MCF 10A (cell line): ENCODE data around the gene WWP2. TPM values are rescaled to one million over a fixed set of nuclear protein-coding genes. Genes with fewer than 3 reads are reported as not detected.

Experiments used
- BruUV-seq: library from RNA; stranded (reverse); fragments of 400-500 nt; replicated peaks from 2 replicates; lab custom pipeline; 2021; lab: Mats Ljungman, UMichigan
- CTCF ChIA-PET: fragments of 300-600 bp; sonication (Branson Sonifier 250); formaldehyde crosslinking; extraction: SDS; loops from one replicate; lab custom pipeline; 2021; ENCODE audit warnings: antibody characterized with exemption, inconsistent platforms; lab: Yijun Ruan, JAX
- POLR2A ChIA-PET: fragments of 300-600, 350-650 bp; sonication (Branson Sonifier 250); formaldehyde crosslinking; extraction: SDS; loops from one replicate; lab custom pipeline; 2020; ENCODE audit warnings: antibody characterized with exemption, inconsistent platforms; lab: Yijun Ruan, JAX
- DNase-seq: peaks from one replicate; pipeline ENCODE4 v3.0.0-alpha.2; 2018; ENCODE audit not compliant: unreplicated experiment
- H3K27ac Mint-ChIP-seq: one replicate; pipeline ENCODE4 v1.8.0; 2022; ENCODE audit warnings: mild to moderate bottlenecking, low read depth, mixed read lengths; ENCODE audit not compliant: unreplicated experiment
- H3K27me3 Mint-ChIP-seq: one replicate; pipeline ENCODE4 v1.8.0; 2022; ENCODE audit warnings: mixed read lengths; ENCODE audit not compliant: insufficient read depth, unreplicated experiment
- H3K36me3 Mint-ChIP-seq: one replicate; pipeline ENCODE4 v1.8.0; 2022; ENCODE audit warnings: mild to moderate bottlenecking, moderate library complexity, mixed read lengths; ENCODE audit not compliant: insufficient read depth, unreplicated experiment
- H3K4me1 Mint-ChIP-seq: one replicate; pipeline ENCODE4 v1.8.0; 2022; ENCODE audit warnings: mixed read lengths; ENCODE audit not compliant: insufficient read depth, unreplicated experiment
- H3K4me3 Mint-ChIP-seq: one replicate; pipeline ENCODE4 v1.8.0; 2022; ENCODE audit warnings: mild to moderate bottlenecking, moderate library complexity, mixed read lengths; ENCODE audit not compliant: unreplicated experiment
- H3K9me3 Mint-ChIP-seq: one replicate; pipeline ENCODE4 v1.8.0; 2022; ENCODE audit warnings: mixed read lengths; ENCODE audit not compliant: unreplicated experiment
- intact Hi-C: fragments of 100-400 bp; cut with micrococcal nuclease; formaldehyde crosslinking; loops from 2 replicates; pipeline ENCODE4 v1.14.1; 2022
- total RNA-seq: library from RNA; stranded (reverse); gene quantifications from 2 replicates; pipeline ENCODE4 v1.2.3, GENCODE V29; 2022
- TF ChIP-seq, protein P1 (sequence below): fragments of 200-600 bp; IDR thresholded peaks from one replicate; pipeline ENCODE4 v1.8.0; 2022; ENCODE audit warnings: antibody characterized with exemption, mild to moderate bottlenecking; ENCODE audit not compliant: unreplicated experiment

The WWP2 gene
- total RNA-seq, 1 experiment from 2014 or later = 30.4 TPM

DNA sequence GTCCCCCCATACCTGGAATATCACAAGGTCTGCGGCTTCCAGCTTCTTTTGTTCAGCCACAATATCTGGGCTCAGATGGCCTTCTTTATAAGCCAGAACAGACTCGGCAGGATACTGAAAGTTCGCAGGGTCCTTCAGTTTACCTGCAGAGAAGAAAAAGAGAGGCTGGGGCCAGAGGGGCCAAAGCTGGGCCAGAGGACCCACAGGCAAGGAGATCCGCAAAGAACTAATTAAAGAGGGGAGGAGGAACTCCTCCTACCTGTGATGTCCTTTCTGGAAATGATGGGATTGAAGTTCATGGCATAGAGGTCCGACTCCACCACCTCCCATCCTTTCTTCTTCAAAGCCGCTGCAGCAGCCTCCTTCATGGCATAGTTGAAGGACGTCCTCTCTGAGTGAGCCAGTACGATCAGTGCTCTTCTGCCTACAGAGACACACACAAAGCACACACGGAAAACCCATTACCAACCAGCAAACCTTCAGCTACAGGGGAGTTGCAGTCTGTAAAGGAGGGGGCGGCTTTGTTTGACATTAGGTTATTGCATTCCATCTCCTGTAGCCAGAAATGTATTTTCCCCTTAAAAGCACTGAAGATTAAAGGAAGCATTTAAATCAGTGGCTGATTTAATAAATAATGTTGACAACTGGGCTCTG lies 43.9 kb upstream of the WWP2 start:
- CTCF ChIA-PET = no interaction called here
- H3K36me3 Mint-ChIP-seq = peaks cover 29% of the 10 kb centered on the region

DNA sequence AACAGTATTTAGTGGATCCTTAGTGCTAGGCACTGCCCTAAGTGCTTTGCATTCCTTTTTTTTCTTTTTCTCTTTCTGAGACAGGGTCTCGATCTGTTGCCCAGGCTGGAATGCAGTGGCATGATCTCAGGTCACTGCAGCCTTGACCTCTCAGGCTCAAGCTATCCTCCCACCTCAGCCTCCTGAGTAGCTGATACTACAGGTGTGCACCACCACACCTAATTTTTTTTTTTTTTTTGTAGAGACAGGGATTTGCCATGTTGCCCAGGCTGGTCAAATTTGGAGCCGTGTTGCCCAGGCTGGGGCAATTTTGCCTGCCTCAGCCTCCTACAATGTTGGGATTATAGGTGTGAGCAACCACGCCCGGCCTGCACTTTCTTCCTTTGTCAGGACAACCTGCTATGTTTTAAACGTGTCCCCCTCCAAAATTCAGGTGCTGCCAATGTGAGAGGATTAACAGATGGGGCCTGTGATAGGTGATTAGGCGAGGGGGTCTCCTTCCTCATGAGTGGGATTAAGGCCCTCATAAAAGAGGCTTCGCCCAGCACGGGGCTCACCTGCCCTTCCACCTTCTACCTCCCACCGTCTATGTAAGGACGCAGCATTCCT lies 41.2 kb upstream of the WWP2 start:
- intact Hi-C loops = no loop called here

More for the DNA sequence above, 43.9 kb upstream of the WWP2 start:
- TF ChIP-seq, protein P1, sequence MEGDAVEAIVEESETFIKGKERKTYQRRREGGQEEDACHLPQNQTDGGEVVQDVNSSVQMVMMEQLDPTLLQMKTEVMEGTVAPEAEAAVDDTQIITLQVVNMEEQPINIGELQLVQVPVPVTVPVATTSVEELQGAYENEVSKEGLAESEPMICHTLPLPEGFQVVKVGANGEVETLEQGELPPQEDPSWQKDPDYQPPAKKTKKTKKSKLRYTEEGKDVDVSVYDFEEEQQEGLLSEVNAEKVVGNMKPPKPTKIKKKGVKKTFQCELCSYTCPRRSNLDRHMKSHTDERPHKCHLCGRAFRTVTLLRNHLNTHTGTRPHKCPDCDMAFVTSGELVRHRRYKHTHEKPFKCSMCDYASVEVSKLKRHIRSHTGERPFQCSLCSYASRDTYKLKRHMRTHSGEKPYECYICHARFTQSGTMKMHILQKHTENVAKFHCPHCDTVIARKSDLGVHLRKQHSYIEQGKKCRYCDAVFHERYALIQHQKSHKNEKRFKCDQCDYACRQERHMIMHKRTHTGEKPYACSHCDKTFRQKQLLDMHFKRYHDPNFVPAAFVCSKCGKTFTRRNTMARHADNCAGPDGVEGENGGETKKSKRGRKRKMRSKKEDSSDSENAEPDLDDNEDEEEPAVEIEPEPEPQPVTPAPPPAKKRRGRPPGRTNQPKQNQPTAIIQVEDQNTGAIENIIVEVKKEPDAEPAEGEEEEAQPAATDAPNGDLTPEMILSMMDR = no peak
- intact Hi-C loops = no loop called here
- Mint-ChIP-seq H3K27ac (no peak overlapping the region), H3K27me3 (no peaks in the 10 kb centered on the region), H3K4me1 (no peaks in the 10 kb centered on the region), H3K4me3 (no peak overlapping the region), H3K9me3 (no peaks in the 10 kb centered on the region)
- no peak for DNase-seq
- POLR2A ChIA-PET = interaction anchor here (2.5 kb wide), 1 partner anchor 36 kb away, joined by 6 read pairs; the partner anchor contains the start of gene NOB1
- BruUV-seq = no TSS peak

DNA sequence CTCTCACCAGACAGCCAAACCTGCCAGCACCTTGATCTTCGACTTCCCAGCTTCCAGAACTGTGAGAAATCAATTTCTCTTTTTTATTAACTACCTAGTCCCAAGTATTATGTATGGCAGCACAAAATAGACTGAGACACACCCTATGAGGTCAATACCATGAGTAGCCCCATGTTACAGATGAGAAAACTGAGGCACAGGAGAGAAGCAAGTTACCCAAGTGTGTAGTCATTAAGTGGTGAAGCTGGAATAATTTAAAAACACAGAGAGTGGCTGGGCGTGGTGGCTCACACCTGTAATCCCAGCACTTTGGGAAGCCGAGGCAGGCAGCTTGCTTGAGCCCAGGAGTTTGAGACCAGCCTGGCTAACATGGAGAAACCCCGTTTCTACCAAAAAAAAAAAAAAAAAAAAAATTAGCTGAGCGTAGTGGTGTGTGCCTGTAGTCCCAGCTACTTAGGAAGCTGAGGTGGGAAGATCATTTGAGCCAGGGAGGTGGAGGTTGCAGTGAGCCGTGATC lies 40.6 kb upstream of the WWP2 start:
- Mint-ChIP-seq H3K4me1 (peaks cover 8% of the 10 kb centered on the region), H3K36me3 (peaks cover 23% of the 10 kb centered on the region), H3K9me3 (no peaks in the 10 kb centered on the region), H3K27ac (no peak overlapping the region), H3K4me3 (no peak overlapping the region), H3K27me3 (no peaks in the 10 kb centered on the region)
- intact Hi-C loops = no loop called here
- TF ChIP-seq, protein P1 = no peak
- no TSS peak for BruUV-seq
- POLR2A ChIA-PET = interaction anchor here (1.0 to 1.2 kb wide), 2 partner anchors 33 kb away, joined by 3 to 6 read pairs; partner anchors contain the start of gene NOB1
- CTCF ChIA-PET = interaction anchor here (1.2 to 10.4 kb wide), 2 partner anchors 10 to 33 kb away, joined by 5 to 87 read pairs; partner anchors contain the start of gene NOB1
- DNase-seq = no peak

More for the DNA sequence above, 41.2 kb upstream of the WWP2 start:
- ChIA-PET POLR2A (interaction anchor here (1.0 kb wide), 1 partner anchor 33 kb away, joined by 3 read pairs; no protein-coding TSS in a partner anchor), CTCF (interaction anchor here (10.4 kb wide), 1 partner anchor 34 kb away, joined by 87 read pairs; the partner anchor contains the start of gene NOB1)
- H3K4me1 Mint-ChIP-seq = peaks cover 6% of the 10 kb centered on the region
- no TSS peak for BruUV-seq
- no peak overlapping the region for H3K27ac Mint-ChIP-seq
- H3K27me3 Mint-ChIP-seq = no peaks in the 10 kb centered on the region
- TF ChIP-seq, protein P1 = no peak
- no peaks in the 10 kb centered on the region for H3K9me3 Mint-ChIP-seq
- no peak for DNase-seq
- H3K36me3 Mint-ChIP-seq = peaks cover 17% of the 10 kb centered on the region
- H3K4me3 Mint-ChIP-seq = no peak overlapping the region

DNA sequence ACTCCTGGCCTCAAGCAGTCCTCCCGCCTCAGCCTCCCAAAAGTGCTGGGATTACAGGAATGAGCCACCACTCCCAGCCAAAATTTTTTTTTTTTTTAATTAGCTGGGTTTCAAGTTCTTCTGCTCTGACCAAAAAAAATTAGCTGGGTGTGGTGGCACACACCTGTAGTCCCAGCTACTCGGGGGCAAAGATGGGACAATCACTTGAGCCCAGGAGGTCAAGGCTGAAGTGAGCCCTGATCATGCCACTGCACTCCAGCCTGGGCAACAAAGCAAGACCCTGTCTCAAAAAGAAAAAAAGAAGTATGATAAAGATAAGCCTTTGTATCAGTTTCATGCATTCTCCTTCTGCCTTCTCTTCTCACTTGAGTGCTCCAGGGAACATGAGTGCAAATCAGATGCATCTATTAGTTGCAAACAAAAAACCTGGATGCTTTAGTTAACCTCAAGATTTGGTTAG lies 37.7 kb upstream of the WWP2 start:
- BruUV-seq = no TSS peak
- H3K36me3 Mint-ChIP-seq = peaks cover 25% of the 10 kb centered on the region
- no peaks in the 10 kb centered on the region for H3K9me3 Mint-ChIP-seq
- POLR2A ChIA-PET = interaction anchor here (1.1 to 6.3 kb wide), 7 partner anchors 8 to 46 kb away, joined by 3 to 138 read pairs (median 19); partner anchors contain the start of gene NOB1
- CTCF ChIA-PET = interaction anchor here (0.6 to 10.4 kb wide), 7 partner anchors 12 to 204 kb away, joined by 4 to 87 read pairs (median 10); partner anchors contain the start of gene NOB1
- intact Hi-C loops = no loop called here
- TF ChIP-seq, protein P1 = no peak
- DNase-seq = no peak
- no peaks in the 10 kb centered on the region for H3K27me3 Mint-ChIP-seq
- peak overlapping the region; percentile 90 for H3K4me3 Mint-ChIP-seq
- H3K4me1 Mint-ChIP-seq = peaks cover 17% of the 10 kb centered on the region
- H3K27ac Mint-ChIP-seq = peak overlapping the region; percentile 93
